ENCODE measurements around the gene NUP98.

GRCh38 chr11:3745161-3745560 lies 52.2 kb downstream of the NUP98 start:
- TF ChIP-seq CTCF (conservative IDR thresholded peaks at IDR 0.05; ENCODE audit: low read length) = no peak
- no peak for TF ChIP-seq EZH2phosphoT487 (IDR thresholded peaks at IDR 0.05; ENCODE audit: borderline replicate concordance)
